Left ventricle myocardium inferior (tissue), 1 donor: Measurements from ENCODE around the gene AK4. TPM values are rescaled to one million over a fixed set of nuclear protein-coding genes. Genes with fewer than 3 reads are reported as not detected.

Experiments used
- DNase-seq: peaks from one replicate; pipeline ENCODE4 v3.0.0-alpha.2; 2020
- H3K27ac ChIP-seq: fragments of 200-600 bp; replicated peaks from 2 replicates; pipeline ENCODE4 v1.8.0; 2021
- H3K27me3 ChIP-seq: fragments of 200-600 bp; 2 replicates; pipeline ENCODE4 v1.8.0; 2021; ENCODE audit warnings: low read depth
- H3K36me3 ChIP-seq: fragments of 200-600 bp; 2 replicates; pipeline ENCODE4 v1.8.0; 2021
- H3K4me1 ChIP-seq: fragments of 200-600 bp; 2 replicates; pipeline ENCODE4 v1.8.0; 2021
- H3K4me3 ChIP-seq: fragments of 200-600 bp; 2 replicates; pipeline ENCODE4 v1.8.0; 2021; ENCODE audit warnings: mild to moderate bottlenecking, moderate library complexity
- H3K9me3 ChIP-seq: fragments of 200-600 bp; replicated peaks from 2 replicates; pipeline ENCODE4 v1.8.0; 2021
- intact Hi-C: fragments of 100-400 bp; cut with micrococcal nuclease; formaldehyde crosslinking; loops from one replicate; pipeline ENCODE4 v1.11.0; 2022
- total RNA-seq: library from RNA; stranded (reverse); fragmentation: NEBNext Ultra II Directional; extraction: Animal tissue kit (Norgen Biotek cat#: 25700); gene quantifications from one replicate; pipeline ENCODE4 v1.2.1, GENCODE V29; 2021
- TF ChIP-seq, protein P1 (sequence below): fragments of 200-600 bp; IDR thresholded peaks from 2 replicates; pipeline ENCODE4 v1.8.0; 2021; ENCODE audit warnings: antibody characterized with exemption, mild to moderate bottlenecking, borderline replicate concordance
- donor health status: DM: no; HTN: yes; CAD: no; lungs with severe emphysema.

Gene AK4
- total RNA-seq, 1 donor from 2014 or later = 168 TPM

GRCh38 chr1:65276197-65276939, 128.4 kb downstream of the AK4 start:
- intact Hi-C loops = no loop called here
- no peak for DNase-seq

GRCh38 chr1:65277605-65278347, 129.8 kb downstream of the AK4 start:
- TF ChIP-seq, protein P1, sequence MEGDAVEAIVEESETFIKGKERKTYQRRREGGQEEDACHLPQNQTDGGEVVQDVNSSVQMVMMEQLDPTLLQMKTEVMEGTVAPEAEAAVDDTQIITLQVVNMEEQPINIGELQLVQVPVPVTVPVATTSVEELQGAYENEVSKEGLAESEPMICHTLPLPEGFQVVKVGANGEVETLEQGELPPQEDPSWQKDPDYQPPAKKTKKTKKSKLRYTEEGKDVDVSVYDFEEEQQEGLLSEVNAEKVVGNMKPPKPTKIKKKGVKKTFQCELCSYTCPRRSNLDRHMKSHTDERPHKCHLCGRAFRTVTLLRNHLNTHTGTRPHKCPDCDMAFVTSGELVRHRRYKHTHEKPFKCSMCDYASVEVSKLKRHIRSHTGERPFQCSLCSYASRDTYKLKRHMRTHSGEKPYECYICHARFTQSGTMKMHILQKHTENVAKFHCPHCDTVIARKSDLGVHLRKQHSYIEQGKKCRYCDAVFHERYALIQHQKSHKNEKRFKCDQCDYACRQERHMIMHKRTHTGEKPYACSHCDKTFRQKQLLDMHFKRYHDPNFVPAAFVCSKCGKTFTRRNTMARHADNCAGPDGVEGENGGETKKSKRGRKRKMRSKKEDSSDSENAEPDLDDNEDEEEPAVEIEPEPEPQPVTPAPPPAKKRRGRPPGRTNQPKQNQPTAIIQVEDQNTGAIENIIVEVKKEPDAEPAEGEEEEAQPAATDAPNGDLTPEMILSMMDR = no peak
- Histone ChIP-seq H3K27me3 (no peaks in the 10 kb centered on the region), H3K4me1 (peaks cover 29% of the 10 kb centered on the region), H3K36me3 (no peaks in the 10 kb centered on the region), H3K4me3 (peak overlapping the region; percentile 39), H3K9me3 (no peaks in the 10 kb centered on the region), H3K27ac (peak overlapping the region; percentile 65)
- intact Hi-C loops = no loop called here
- DNase-seq = no peak

More at GRCh38 chr1:65276197-65276939, 128.4 kb downstream of the AK4 start:
- H3K4me3 ChIP-seq = no peak overlapping the region
- TF ChIP-seq, protein P1 = no peak
- no peaks in the 10 kb centered on the region for H3K9me3 ChIP-seq
- peaks cover 29% of the 10 kb centered on the region for H3K4me1 ChIP-seq
- no peaks in the 10 kb centered on the region for H3K27me3 ChIP-seq
- H3K27ac ChIP-seq = no peak overlapping the region
- H3K36me3 ChIP-seq = no peaks in the 10 kb centered on the region

DNA sequence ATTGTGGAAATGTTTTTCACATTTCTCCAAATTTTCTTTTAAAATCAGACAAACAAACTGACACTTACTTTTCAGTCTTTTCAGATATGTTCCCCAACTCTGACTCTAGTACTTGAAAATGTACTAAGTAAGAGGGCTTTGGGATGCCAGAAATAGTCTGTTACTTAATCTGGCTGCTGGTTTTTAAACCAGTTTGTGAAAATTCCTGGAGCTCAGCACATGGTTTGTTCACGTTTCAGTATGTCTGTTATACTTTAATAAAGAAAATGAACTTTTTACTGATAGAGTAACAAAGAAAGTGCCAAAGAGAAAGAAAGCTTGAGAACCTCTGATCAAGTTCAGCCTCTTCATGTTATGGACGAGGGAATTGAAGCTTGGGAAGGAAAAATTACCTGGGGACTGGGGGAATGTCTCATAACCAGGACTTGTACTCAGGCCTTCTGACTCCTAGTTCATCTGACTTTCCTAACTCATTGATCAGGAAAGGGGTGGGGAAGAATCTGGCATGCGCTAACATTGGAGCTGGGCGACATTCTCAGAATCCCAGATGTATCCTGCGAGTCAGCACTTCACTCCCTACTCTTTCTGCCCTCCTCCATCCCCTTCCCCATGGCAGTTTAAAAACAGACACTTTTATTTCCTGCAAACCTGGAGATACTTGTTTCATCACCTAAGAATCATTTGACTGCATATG, 130.5 kb downstream of the AK4 start:
- TF ChIP-seq, protein P1 = no peak
- H3K9me3 ChIP-seq = no peaks in the 10 kb centered on the region
- H3K4me3 ChIP-seq = peak overlapping the region; percentile 39
- no peaks in the 10 kb centered on the region for H3K36me3 ChIP-seq
- peak overlapping the region; percentile 65 for H3K27ac ChIP-seq
- DNase-seq = no peak
- peaks cover 29% of the 10 kb centered on the region for H3K4me1 ChIP-seq
- H3K27me3 ChIP-seq = no peaks in the 10 kb centered on the region
- intact Hi-C loops = no loop called here

DNA sequence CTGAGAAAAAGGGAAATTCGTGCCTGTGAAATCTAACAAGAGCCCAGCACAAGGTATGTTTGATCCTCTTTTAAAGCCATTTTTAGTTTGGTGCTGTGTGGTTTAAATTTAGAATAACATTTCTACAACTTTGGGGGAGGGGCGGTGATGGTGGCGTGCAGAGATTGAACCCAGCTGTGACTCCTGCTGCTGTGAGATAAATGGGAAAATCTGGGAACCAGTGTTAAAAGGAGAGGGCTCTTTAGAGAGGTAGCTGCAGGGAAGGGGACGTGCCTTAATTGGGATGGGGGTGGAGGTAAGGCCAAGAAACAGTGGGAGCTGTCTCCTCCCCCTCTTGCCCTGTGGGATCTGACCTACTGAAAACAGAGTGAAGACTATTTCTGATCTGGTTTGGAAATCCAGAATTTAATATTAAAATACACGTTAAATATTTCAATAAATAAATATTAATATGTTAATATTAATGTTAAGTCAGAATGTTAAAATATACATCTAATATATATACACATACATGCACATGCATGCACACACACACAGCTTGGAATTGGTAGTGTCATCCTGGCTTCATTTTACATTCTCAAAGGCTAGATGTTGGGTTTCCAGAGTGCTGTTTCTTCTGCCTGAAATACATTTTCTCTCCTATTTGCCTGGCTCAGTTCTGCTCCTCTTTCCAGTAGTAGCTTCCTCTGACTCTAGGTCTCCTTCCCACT, 131.2 kb downstream of the AK4 start:
- Histone ChIP-seq H3K4me1 (peaks cover 29% of the 10 kb centered on the region), H3K4me3 (peak overlapping the region; percentile 39), H3K27me3 (no peaks in the 10 kb centered on the region), H3K36me3 (no peaks in the 10 kb centered on the region), H3K27ac (peak overlapping the region; percentile 65), H3K9me3 (no peaks in the 10 kb centered on the region)
- intact Hi-C loops = no loop called here
- no peak for DNase-seq
- TF ChIP-seq, protein P1 = no peak

Other genes with a start within 250 kb of the AK4 start
- gene JAK1, start 181.7 kb upstream of the AK4 start, total RNA-seq = 106 TPM
- 4.7 TPM for gene DNAJC6, start 161.3 kb downstream of the AK4 start, total RNA-seq